HFF-Myc (cell line): Measurements from ENCODE around the gene PTGES.
"Not testable (repeated sequence)": the region's sequence is repeated elsewhere in the genome, so short reads cannot be mapped to it uniquely, and the experiment has no call there.

Experiments used
- DNase-seq: peaks from one replicate; pipeline ENCODE4 v3.0.0-alpha.2; 2011; ENCODE audit warnings: low read depth; ENCODE audit errors: extremely low read depth
- H3K4me3 ChIP-seq: replicated peaks from 2 replicates; pipeline ENCODE4 v1.5.1; 2011; ENCODE audit warnings: low read depth, mild to moderate bottlenecking, control low read depth, low read length
- TF ChIP-seq, protein P1 (sequence below): IDR thresholded peaks from 2 replicates; pipeline ENCODE4 v1.5.1; 2012; ENCODE audit warnings: mild to moderate bottlenecking, low read depth, low read length, control low read depth; ENCODE audit errors: missing control alignments

The PTGES gene

DNA sequence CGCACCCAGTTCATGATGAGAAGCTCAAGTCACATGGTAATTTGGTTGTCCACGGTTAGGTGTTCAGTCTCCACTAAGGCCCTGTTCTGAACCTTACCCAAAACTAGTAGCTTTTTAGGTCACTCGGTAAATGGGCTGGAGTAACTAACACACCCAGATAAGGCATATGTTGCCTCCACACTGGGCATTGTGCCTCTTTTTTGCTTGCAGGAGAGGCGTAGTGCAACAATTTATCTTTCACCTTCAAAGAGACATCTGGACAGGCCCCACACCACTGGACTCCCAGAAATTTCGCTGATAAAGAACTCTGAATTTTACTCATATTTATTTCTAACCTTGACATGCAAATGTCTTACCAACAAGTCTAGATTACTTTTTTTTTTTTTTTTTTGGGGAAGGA, 16.8 kb upstream of the PTGES start:
- no peak for DNase-seq
- H3K4me3 ChIP-seq: no peak overlapping the region
- TF ChIP-seq, protein P1, sequence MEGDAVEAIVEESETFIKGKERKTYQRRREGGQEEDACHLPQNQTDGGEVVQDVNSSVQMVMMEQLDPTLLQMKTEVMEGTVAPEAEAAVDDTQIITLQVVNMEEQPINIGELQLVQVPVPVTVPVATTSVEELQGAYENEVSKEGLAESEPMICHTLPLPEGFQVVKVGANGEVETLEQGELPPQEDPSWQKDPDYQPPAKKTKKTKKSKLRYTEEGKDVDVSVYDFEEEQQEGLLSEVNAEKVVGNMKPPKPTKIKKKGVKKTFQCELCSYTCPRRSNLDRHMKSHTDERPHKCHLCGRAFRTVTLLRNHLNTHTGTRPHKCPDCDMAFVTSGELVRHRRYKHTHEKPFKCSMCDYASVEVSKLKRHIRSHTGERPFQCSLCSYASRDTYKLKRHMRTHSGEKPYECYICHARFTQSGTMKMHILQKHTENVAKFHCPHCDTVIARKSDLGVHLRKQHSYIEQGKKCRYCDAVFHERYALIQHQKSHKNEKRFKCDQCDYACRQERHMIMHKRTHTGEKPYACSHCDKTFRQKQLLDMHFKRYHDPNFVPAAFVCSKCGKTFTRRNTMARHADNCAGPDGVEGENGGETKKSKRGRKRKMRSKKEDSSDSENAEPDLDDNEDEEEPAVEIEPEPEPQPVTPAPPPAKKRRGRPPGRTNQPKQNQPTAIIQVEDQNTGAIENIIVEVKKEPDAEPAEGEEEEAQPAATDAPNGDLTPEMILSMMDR: no peak

DNA sequence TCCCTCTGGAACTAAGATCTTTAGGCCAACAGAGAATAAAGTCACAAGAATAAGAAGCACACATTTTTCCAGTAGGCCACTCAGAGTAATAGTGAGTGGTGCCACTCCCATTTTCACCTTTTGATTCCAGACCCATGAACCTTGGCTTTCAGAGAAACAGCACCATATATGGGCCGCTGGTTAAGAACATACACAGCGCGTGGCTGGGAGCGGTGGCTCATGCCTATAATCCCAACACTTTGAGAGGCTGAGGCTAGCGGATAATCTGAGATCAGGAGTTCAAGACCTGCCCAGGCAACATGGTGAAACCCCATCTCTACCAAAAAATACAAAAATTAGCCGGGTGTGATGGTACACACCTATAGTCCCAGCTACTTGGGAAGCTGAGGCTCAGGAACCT, 15.6 kb upstream of the PTGES start:
- TF ChIP-seq, protein P1: no peak
- DNase-seq: no peak
- no peak overlapping the region for H3K4me3 ChIP-seq

DNA sequence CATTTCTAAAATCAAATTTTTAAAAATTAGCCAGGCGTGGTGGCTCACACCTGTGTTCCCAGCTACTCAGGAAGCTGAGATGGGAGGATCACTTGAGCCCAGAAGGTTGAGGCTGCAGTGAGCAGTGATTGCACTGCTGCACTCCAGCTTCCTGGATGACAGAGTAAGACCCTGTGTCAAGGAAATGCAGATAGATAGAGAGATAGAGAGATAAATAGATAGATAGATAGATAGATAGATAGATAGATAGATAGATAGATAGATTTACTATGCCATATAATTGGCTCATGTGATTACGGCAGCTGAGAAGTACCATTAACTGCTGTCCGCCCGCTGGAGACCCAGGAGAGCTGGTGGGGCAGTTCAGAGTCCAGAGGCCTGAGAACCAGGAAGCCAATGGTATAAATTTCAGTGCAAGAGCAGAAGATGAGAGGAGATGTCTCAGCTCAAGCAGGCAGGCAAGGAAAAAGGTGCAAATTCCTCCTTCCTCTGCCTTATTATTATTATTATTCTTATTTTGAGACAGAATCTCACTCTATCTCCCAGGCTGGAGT, 13.0 kb upstream of the PTGES start:
- DNase-seq: no peak
- no peak overlapping the region for H3K4me3 ChIP-seq
- TF ChIP-seq, protein P1: no peak

DNA sequence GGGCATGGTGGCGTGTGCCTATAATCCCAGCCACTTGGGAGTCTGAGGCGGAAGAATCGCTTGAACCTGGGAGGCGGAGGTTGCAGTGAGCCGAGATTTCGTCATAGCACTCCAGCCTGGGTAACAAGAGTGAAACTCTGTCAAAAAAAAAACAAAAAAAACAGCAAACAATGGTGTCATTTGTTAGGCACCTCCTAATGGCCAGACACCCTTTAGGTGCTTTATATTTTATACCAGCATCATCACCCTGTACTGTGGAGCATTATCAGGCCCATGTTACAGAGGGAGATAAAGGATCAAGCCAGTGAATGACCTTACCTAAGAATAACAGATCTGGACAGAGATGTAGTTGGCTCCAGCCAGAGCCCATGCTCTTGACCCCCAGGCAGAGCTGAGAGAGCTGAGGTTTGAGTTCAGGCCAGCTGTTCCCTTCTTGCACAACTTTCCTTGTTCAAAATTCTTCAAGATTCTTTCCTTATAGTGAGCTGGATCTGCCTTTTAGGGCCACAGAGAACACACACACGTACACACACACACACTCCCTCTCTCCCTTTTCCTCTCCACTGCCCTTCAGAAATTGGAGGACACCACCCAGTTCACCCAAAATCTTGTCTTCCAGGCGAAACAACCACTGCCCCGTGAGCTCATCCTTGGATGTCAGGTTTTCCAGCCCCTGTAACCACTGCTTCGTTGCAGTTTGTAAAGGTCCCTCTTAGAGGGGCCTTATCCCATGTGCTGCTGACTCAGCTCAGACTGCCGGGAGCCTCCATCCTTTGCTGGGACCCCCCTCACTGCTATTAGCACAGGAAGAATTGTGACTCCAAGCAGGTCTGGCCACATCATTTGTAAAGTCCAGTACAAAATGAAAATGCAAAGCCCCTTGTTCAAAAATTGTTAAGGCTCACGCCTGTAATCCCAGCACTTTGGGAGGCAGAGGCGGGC, 10.4 kb upstream of the PTGES start:
- no peak overlapping the region for H3K4me3 ChIP-seq
- DNase-seq: no peak
- TF ChIP-seq, protein P1: no peak

DNA sequence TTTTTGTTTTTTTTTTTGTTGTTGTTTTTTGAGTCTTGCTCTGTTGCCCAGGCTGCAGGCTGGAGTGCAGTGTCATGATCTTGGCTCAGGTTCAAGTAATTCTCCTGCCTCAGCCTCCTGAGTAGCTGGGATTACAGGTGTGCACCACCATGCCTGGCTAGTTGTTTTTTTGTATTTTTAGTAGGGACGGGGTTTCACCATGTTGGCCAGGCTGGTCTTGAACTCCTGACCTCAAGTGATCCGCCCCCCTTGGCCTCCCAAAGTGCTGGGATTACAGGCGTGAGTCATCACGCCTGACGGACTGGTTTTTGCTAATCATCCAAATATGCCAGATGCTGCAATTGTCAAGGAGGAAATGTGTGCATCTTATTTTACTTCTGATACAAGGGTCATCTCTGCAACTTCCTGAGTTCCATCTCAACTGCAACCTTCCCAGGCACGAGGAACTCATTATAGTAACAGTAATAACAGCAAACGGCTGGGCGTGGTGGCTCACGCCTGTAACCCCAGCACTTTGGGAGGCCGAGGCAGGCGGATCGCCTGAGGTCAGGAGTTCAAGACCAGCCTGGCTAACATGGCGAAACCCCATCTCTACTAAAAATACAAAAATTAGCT, 9.6 kb upstream of the PTGES start:
- not testable (repeated sequence) for H3K4me3 ChIP-seq
- DNase-seq: peak; percentile 91

DNA sequence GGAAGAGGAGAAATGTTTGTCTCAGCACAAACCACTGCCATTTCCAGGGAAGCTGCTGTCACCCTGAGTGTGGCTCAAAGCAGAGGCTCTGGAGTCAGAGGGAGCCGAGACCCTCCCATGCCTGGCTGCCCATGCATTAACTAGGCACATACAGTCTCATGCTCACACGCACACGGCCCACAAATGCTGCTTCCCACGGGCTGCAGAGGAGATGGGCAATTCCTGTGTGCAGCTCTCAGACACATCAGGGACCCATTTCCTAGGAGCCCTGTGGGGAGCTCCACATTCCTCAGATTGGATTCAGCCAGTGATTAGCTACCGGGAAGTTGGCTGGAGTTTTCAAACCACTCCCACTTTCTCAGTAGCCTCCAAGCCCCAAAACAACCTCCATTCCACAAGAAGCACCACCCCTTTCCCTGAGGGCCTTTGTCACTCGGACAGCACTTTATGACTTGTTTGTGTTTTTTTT, 9.1 kb upstream of the PTGES start:
- TF ChIP-seq, protein P1: no peak
- no peak overlapping the region for H3K4me3 ChIP-seq
- peak; percentile 71 for DNase-seq

DNA sequence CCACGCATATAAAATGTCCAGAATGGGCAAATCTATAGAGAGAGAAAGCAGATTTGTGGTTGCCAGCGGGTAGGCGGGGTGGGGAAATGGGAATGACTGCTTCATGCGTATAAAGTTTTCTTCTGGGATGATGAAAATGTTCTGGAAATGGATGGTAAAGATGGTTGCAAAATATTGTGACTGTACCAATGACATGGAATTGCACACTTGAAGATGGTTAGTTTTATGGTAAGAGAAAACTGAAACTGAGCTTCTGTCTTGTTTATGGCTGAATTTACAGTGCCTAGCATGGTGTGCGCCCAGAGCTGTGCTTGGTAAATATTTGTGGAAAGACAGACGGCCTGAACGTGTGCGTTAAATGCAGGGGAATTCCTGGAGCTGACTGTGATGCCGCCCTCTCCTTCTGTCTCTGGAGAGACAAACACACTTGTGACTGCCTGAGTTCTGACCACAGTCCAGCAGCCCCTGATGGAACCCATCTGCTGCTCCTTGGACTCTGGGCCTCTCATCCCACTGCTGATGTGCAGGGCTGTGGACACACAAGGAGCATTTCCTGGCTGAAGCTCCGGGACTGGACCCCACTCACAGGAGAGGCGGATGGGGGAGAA, 8.6 kb upstream of the PTGES start:
- H3K4me3 ChIP-seq: no peak overlapping the region
- DNase-seq: no peak
- TF ChIP-seq, protein P1: no peak

DNA sequence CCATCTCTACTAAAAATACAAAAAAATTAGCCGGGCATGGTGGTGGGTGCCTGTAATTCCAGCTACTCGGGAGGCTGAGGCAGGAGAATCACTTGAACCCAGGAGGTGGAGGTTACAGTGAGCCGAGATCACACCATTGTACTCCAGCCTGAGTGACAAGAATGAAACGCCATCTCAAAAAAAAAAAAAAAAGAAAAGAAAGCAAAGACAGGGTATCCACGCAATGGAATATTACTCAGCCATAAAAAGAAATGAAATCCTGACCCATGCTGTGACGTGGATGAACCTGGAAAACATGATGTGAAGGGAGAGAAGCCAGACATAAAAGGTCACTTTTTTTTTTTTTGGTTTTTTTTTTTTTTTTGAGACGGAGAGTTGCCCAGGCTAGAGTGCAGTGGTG, 7.9 kb upstream of the PTGES start:
- not testable (repeated sequence) for DNase-seq

More for the DNA sequence above, 7.9 kb upstream of the PTGES start:
- H3K4me3 ChIP-seq: not testable (repeated sequence)
